PC-3 (cell line): ENCODE results near the gene XIRP1.

Experiments
- EZH2 ChIP-seq: fragments of 300-600 bp; sonication (generic); IDR thresholded peaks from one replicate; pipeline ENCODE4 v1.6.1; 2017; ENCODE audit warnings: antibody characterized with exemption, mild to moderate bottlenecking, low read length; ENCODE audit not compliant: unreplicated experiment
- TF ChIP-seq, protein P1 (sequence below): fragments of 300-600 bp; sonication (generic); conservative IDR thresholded peaks from 2 replicates; pipeline ENCODE4 v1.5.1; 2017; ENCODE audit warnings: antibody characterized with exemption, low read depth, mild to moderate bottlenecking, low read length

GRCh38 chr3:39205131-39205530, 12.7 kb upstream of the XIRP1 start:
- TF ChIP-seq, protein P1, sequence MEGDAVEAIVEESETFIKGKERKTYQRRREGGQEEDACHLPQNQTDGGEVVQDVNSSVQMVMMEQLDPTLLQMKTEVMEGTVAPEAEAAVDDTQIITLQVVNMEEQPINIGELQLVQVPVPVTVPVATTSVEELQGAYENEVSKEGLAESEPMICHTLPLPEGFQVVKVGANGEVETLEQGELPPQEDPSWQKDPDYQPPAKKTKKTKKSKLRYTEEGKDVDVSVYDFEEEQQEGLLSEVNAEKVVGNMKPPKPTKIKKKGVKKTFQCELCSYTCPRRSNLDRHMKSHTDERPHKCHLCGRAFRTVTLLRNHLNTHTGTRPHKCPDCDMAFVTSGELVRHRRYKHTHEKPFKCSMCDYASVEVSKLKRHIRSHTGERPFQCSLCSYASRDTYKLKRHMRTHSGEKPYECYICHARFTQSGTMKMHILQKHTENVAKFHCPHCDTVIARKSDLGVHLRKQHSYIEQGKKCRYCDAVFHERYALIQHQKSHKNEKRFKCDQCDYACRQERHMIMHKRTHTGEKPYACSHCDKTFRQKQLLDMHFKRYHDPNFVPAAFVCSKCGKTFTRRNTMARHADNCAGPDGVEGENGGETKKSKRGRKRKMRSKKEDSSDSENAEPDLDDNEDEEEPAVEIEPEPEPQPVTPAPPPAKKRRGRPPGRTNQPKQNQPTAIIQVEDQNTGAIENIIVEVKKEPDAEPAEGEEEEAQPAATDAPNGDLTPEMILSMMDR = no peak
- TF ChIP-seq EZH2 = no peak
